ENCODE results near the gene TGFB2. TPM values are rescaled to one million over a fixed set of nuclear protein-coding genes. Genes with fewer than 3 reads are reported as not detected.

TGFB2 gene
- total RNA-seq, 1 experiment from 2014 or later, result 2.5 TPM

GRCh38 chr1:218377143-218377660 is 32.1 kb downstream of the TGFB2 start (continued):
- TF ChIP-seq HMGXB4 (CRISPR knock-in tag; IDR thresholded peaks at IDR 0.05) (no peak), MAX (CRISPR knock-in tag; IDR thresholded peaks at IDR 0.05) (no peak), SOX15 (CRISPR knock-in tag; IDR thresholded peaks at IDR 0.05) (no peak), ELF4 (CRISPR knock-in tag; IDR thresholded peaks at IDR 0.05; ENCODE audit: low read depth) (no peak), KAT7 (CRISPR knock-in tag; IDR thresholded peaks at IDR 0.05; ENCODE audit: borderline replicate concordance) (no peak), ZNF263 (CRISPR knock-in tag; IDR thresholded peaks at IDR 0.05; ENCODE audit: low read depth) (no peak), IRF2 (CRISPR knock-in tag; IDR thresholded peaks at IDR 0.05; ENCODE audit: borderline replicate concordance, low read depth) (no peak)

- Mint-ChIP-seq H3K27ac (no peak overlapping the region; the same call in 1 of the 2 replicates), H3K4me1 (peaks cover 8% of the 10 kb centered on the region), H3K9me3 (no peaks in the 10 kb centered on the region), H3K36me3 (no peaks in the 10 kb centered on the region), H3K27me3 (ENCODE audit: low read depth) (no peaks in the 10 kb centered on the region), H3K4me3 (no peak overlapping the region)
- POLR2A ChIA-PET, result no interaction called here
- CTCF ChIA-PET, result interaction anchor here (0.9 to 1.1 kb wide), 2 partner anchors 16 to 40 kb away, joined by 3 read pairs; no protein-coding TSS in a partner anchor
- ATAC-seq (no peak), DNase-seq (ENCODE audit: low spot score) (no peak)
- no peak for TF ChIP-seq NFATC4 (CRISPR knock-in tag; IDR thresholded peaks at IDR 0.05)
- TF ChIP-seq PREB (CRISPR knock-in tag; IDR thresholded peaks at IDR 0.05; ENCODE audit: borderline replicate concordance), result no peak
- TF ChIP-seq ZNF512 (CRISPR knock-in tag; IDR thresholded peaks at IDR 0.05; ENCODE audit: borderline replicate concordance), result no peak
- TF ChIP-seq STAT6 (CRISPR knock-in tag; conservative IDR thresholded peaks at IDR 0.05; ENCODE audit: low read depth), result no peak
- no peak for TF ChIP-seq SOX15 (CRISPR knock-in tag; IDR thresholded peaks at IDR 0.05)
- TF ChIP-seq ZBTB43 (CRISPR knock-in tag; IDR thresholded peaks at IDR 0.05), result no peak
- no peak for TF ChIP-seq CREM (CRISPR knock-in tag; IDR thresholded peaks at IDR 0.05)
- no peak for TF ChIP-seq ZNF281 (CRISPR knock-in tag; IDR thresholded peaks at IDR 0.05)
- no peak for TF ChIP-seq IRF2 (CRISPR knock-in tag; IDR thresholded peaks at IDR 0.05; ENCODE audit: borderline replicate concordance, low read depth)
- no peak for TF ChIP-seq NR3C1 (CRISPR knock-in tag; conservative IDR thresholded peaks at IDR 0.05; ENCODE audit: low read depth)
- TF ChIP-seq ARID4B (CRISPR knock-in tag; IDR thresholded peaks at IDR 0.05; ENCODE audit: borderline replicate concordance), result no peak
- TF ChIP-seq SMAD4 (CRISPR knock-in tag; IDR thresholded peaks at IDR 0.05), result no peak
These were observed 35.2 kb downstream of the TGFB2 start for GRCh38 chr1:218380125-218380977.

Data from WTC11 (cell line).